OCI-LY3 (cell line): Measurements from ENCODE around the gene GNAL.

Experiments used
- H2AFZ ChIP-seq: fragments of 200-600, 300-600 bp; shearing (Covaris generic); 2 replicates; pipeline ENCODE4 v1.6.0; 2014; ENCODE audit warnings: antibody characterized with exemption, low read depth, low read length
- H3K27ac ChIP-seq: fragments of 200-600, 300-600 bp; sonication (generic); 2 replicates; pipeline ENCODE4 v1.5.1; 2014; ENCODE audit warnings: mild to moderate bottlenecking, low read length, moderate library complexity, mixed read lengths
- H3K27me3 ChIP-seq: fragments of 200-600, 300-600 bp; sonication (generic); 2 replicates; pipeline ENCODE4 v1.6.1; 2014; ENCODE audit warnings: low read depth, low read length, mixed read lengths
- H3K36me3 ChIP-seq: fragments of 200-600, 300-600 bp; sonication (generic); replicated peaks from 2 replicates; pipeline ENCODE3; 2014; ENCODE audit warnings: low read depth, low read length, mixed read lengths
- H3K4me1 ChIP-seq: fragments of 300-600, 200-600 bp; sonication (generic); 2 replicates; pipeline ENCODE4 v1.6.1; 2014; ENCODE audit warnings: low read length, mixed read lengths
- H3K4me2 ChIP-seq: fragments of 200-600, 300-600 bp; sonication (generic); 2 replicates; pipeline ENCODE4 v1.6.1; 2014; ENCODE audit warnings: low read length, mixed read lengths
- H3K4me3 ChIP-seq: fragments of 300-600, 200-600 bp; sonication (generic); 2 replicates; pipeline ENCODE4 v1.5.1; 2014; ENCODE audit warnings: antibody characterized with exemption, mild to moderate bottlenecking, low read length, moderate library complexity
- H3K79me2 ChIP-seq: fragments of 300-600, 200-600 bp; shearing (Covaris generic); 2 replicates; pipeline ENCODE4 v1.6.1; 2014; ENCODE audit warnings: mild to moderate bottlenecking, low read length, mixed read lengths
- H3K9ac ChIP-seq: fragments of 300-600, 200-600 bp; shearing (Covaris generic); 2 replicates; pipeline ENCODE4 v1.6.0; 2014; ENCODE audit warnings: mild to moderate bottlenecking, low read length, moderate library complexity
- H3K9me3 ChIP-seq: fragments of 200-600, 300-600 bp; shearing (Covaris generic); 2 replicates; pipeline ENCODE4 v1.6.1; 2014; ENCODE audit warnings: low read length, mixed read lengths; ENCODE audit not compliant: insufficient read depth
- H4K20me1 ChIP-seq: fragments of 200-600, 300-600 bp; sonication (generic); 2 replicates; pipeline ENCODE4 v1.6.1; 2016; ENCODE audit warnings: low read length, mixed read lengths; ENCODE audit not compliant: insufficient read depth
- CTCF ChIP-seq: fragments of 200-600, 300-600 bp; sonication (generic); IDR thresholded peaks from 2 replicates; pipeline ENCODE4 v1.5.1; 2014; ENCODE audit warnings: antibody characterized with exemption, low read length, low read depth
- EZH2phosphoT487 ChIP-seq: fragments of 200-600 bp; shearing (Covaris generic); IDR thresholded peaks from 2 replicates; pipeline ENCODE4 v1.6.1; 2018; ENCODE audit warnings: antibody characterized with exemption, mixed run types, low read depth

Gene GNAL

GRCh38 chr18:11719050-11719449 is 30.0 kb downstream of the GNAL start:
- H3K27ac ChIP-seq: no peak overlapping the region
- peaks cover 2% of the 10 kb centered on the region; the same call in 1 of the 2 replicates for H3K27me3 ChIP-seq
- H3K4me3 ChIP-seq: no peak overlapping the region
- H3K4me2 ChIP-seq: no peak overlapping the region
- TF ChIP-seq EZH2phosphoT487: no peak
- TF ChIP-seq CTCF: no peak
- H3K9me3 ChIP-seq: no peaks in the 10 kb centered on the region
- H3K36me3 ChIP-seq: no peaks in the 10 kb centered on the region
- no peak overlapping the region for H2AFZ ChIP-seq
- H3K9ac ChIP-seq: no peak overlapping the region
- no peaks in the 10 kb centered on the region for H3K79me2 ChIP-seq
- H4K20me1 ChIP-seq: no peaks in the 10 kb centered on the region
- no peaks in the 10 kb centered on the region for H3K4me1 ChIP-seq

- H3K79me2 ChIP-seq: no peaks in the 10 kb centered on the region
- H3K27me3 ChIP-seq: peaks cover 2% of the 10 kb centered on the region; the same call in 1 of the 2 replicates
- H3K4me3 ChIP-seq: no peak overlapping the region
- no peaks in the 10 kb centered on the region for H4K20me1 ChIP-seq
- H3K27ac ChIP-seq: no peak overlapping the region
- H3K4me2 ChIP-seq: no peak overlapping the region
- H3K9ac ChIP-seq: no peak overlapping the region
- no peak for TF ChIP-seq EZH2phosphoT487
- no peak for TF ChIP-seq CTCF
- no peak overlapping the region for H2AFZ ChIP-seq
- no peaks in the 10 kb centered on the region for H3K4me1 ChIP-seq
- H3K36me3 ChIP-seq: no peaks in the 10 kb centered on the region
- no peaks in the 10 kb centered on the region for H3K9me3 ChIP-seq
Measured at GRCh38 chr18:11719621-11720020, 30.6 kb downstream of the GNAL start.

GRCh38 chr18:11721720-11722119 is 32.7 kb downstream of the GNAL start:
- H3K36me3 ChIP-seq: no peaks in the 10 kb centered on the region
- H3K9ac ChIP-seq: no peak overlapping the region
- H3K9me3 ChIP-seq: no peaks in the 10 kb centered on the region
- H3K27me3 ChIP-seq: peaks cover 2% of the 10 kb centered on the region; the same call in 1 of the 2 replicates
- TF ChIP-seq EZH2phosphoT487 (no peak), CTCF (no peak)
- no peak overlapping the region for H2AFZ ChIP-seq
- H3K79me2 ChIP-seq: no peaks in the 10 kb centered on the region
- no peak overlapping the region for H3K27ac ChIP-seq
- no peak overlapping the region for H3K4me3 ChIP-seq
- H4K20me1 ChIP-seq: no peaks in the 10 kb centered on the region
- no peaks in the 10 kb centered on the region for H3K4me1 ChIP-seq
- H3K4me2 ChIP-seq: no peak overlapping the region

- H3K36me3 ChIP-seq: no peaks in the 10 kb centered on the region
- H3K4me2 ChIP-seq: no peak overlapping the region
- H3K79me2 ChIP-seq: no peaks in the 10 kb centered on the region
- no peaks in the 10 kb centered on the region for H4K20me1 ChIP-seq
- H3K4me3 ChIP-seq: no peak overlapping the region
- no peaks in the 10 kb centered on the region for H3K9me3 ChIP-seq
- TF ChIP-seq CTCF (no peak), EZH2phosphoT487 (no peak)
- peaks cover 17% of the 10 kb centered on the region for H3K27me3 ChIP-seq
- no peak overlapping the region for H3K9ac ChIP-seq
- no peak overlapping the region for H2AFZ ChIP-seq
- H3K4me1 ChIP-seq: no peaks in the 10 kb centered on the region
- H3K27ac ChIP-seq: no peak overlapping the region
Measured at GRCh38 chr18:11724781-11725180, 35.7 kb downstream of the GNAL start.
